PC-3 (cell line): ENCODE measurements around the gene PCDHA1. TPM values are rescaled to one million over a fixed set of nuclear protein-coding genes. Genes with fewer than 3 reads are reported as not detected.

Experiments used
- ATAC-seq: fragments of 200-7000 bp; cut with Tn5 transposase; 2 replicates; pipeline ENCODE4 v1.9.1; 2020; ENCODE audit warnings: mild to moderate bottlenecking, moderate library complexity
- BruUV-seq: library from RNA; stranded (reverse); fragments of 400-500 nt; replicated peaks from 2 replicates; lab custom pipeline; 2021; lab: Mats Ljungman, UMichigan
- CTCF ChIA-PET: fragments of 300-600 bp; sonication (Branson Sonifier 250); formaldehyde crosslinking; loops from one replicate; lab custom pipeline; 2022; ENCODE audit warnings: antibody characterized with exemption; lab: Charles Lee
- POLR2A ChIA-PET: fragments of 300-600 bp; sonication (Branson Sonifier 250); formaldehyde crosslinking; loops from one replicate; lab custom pipeline; 2022; ENCODE audit warnings: antibody characterized with exemption; ENCODE audit not compliant: unreplicated experiment; lab: Charles Lee
- DNase-seq: peaks from one replicate; pipeline ENCODE4 v3.0.0-alpha.2; 2015
- H2AFZ ChIP-seq: fragments of 300-600 bp; sonication (generic); 2 replicates; pipeline ENCODE4 v1.6.0; 2016; ENCODE audit warnings: antibody characterized with exemption, low read length
- H3F3A ChIP-seq: fragments of 300-600 bp; sonication (generic); one replicate; pipeline ENCODE4 v1.6.0; 2017; ENCODE audit warnings: antibody characterized with exemption, low read length, control low read depth, mild to moderate bottlenecking; ENCODE audit not compliant: unreplicated experiment
- H3K27ac ChIP-seq: fragments of 300-600 bp; sonication (generic); 2 replicates; pipeline ENCODE4 v1.5.1; 2016; ENCODE audit warnings: mild to moderate bottlenecking, low read length
- H3K27me3 ChIP-seq: fragments of 300-600 bp; sonication (generic); 2 replicates; pipeline ENCODE4 v1.6.1; 2016; ENCODE audit warnings: low read length, mixed read lengths
- H3K36me3 ChIP-seq: fragments of 300-600 bp; sonication (generic); 2 replicates; pipeline ENCODE4 v1.6.1; 2016; ENCODE audit warnings: low read depth, mixed run types, low read length, mixed read lengths
- H3K4me1 ChIP-seq: fragments of 300-600 bp; sonication (generic); 2 replicates; pipeline ENCODE4 v1.5.1; 2016; ENCODE audit warnings: low read length; ENCODE audit not compliant: insufficient read depth
- H3K4me2 ChIP-seq: fragments of 300-600 bp; sonication (generic); 2 replicates; pipeline ENCODE4 v1.6.0; 2016; ENCODE audit warnings: low read length
- H3K4me3 ChIP-seq: fragments of 300-600 bp; sonication (generic); 2 replicates; pipeline ENCODE4 v1.5.1; 2016; ENCODE audit warnings: mild to moderate bottlenecking, low read length, mixed read lengths
- H3K79me2 ChIP-seq: fragments of 300-600 bp; sonication (generic); 2 replicates; pipeline ENCODE4 v1.6.1; 2017; ENCODE audit warnings: low read length, mixed read lengths
- H3K9ac ChIP-seq: fragments of 300-600 bp; sonication (generic); 2 replicates; pipeline ENCODE4 v1.6.0; 2016; ENCODE audit warnings: mild to moderate bottlenecking, low read length
- H3K9me2 ChIP-seq: fragments of 300-600 bp; sonication (generic); replicated peaks from 2 replicates; pipeline ENCODE4 v1.6.1; 2016; ENCODE audit warnings: mixed run types, low read length, mixed read lengths
- H3K9me3 ChIP-seq: fragments of 300-600 bp; sonication (generic); 2 replicates; pipeline ENCODE4 v1.6.1; 2016; ENCODE audit warnings: low read length, mixed read lengths
- H4K20me1 ChIP-seq: fragments of 300-600 bp; sonication (generic); 2 replicates; pipeline ENCODE4 v1.6.1; 2016; ENCODE audit warnings: low read length, mixed read lengths
- CTCF ChIP-seq: fragments of 300-600 bp; sonication (generic); conservative IDR thresholded peaks from 2 replicates; pipeline ENCODE4 v1.5.1; 2017; ENCODE audit warnings: antibody characterized with exemption, low read depth, mild to moderate bottlenecking, low read length
- EZH2 ChIP-seq: fragments of 300-600 bp; sonication (generic); IDR thresholded peaks from one replicate; pipeline ENCODE4 v1.6.1; 2017; ENCODE audit warnings: antibody characterized with exemption, mild to moderate bottlenecking, low read length; ENCODE audit not compliant: unreplicated experiment
- EZH2phosphoT487 ChIP-seq: fragments of 300-600 bp; sonication (generic); IDR thresholded peaks from 2 replicates; pipeline ENCODE4 v1.6.1; 2018; ENCODE audit warnings: mild to moderate bottlenecking, antibody characterized with exemption, low read length, borderline replicate concordance
- intact Hi-C: fragments of 100-400 bp; cut with micrococcal nuclease; formaldehyde crosslinking; loops from 2 replicates; pipeline ENCODE4 v1.9.0; 2023
- total RNA-seq: library from RNA; depleted of rRNA; stranded (reverse); fragments of >200 nt; gene quantifications from 2 replicates; pipeline ENCODE4 v1.2.3, GENCODE V29; 2014

Gene PCDHA1
- total RNA-seq, 1 experiment from 2014 or later = not detected

- Histone ChIP-seq H3K27ac (no peak overlapping the region), H3K4me3 (no peak overlapping the region), H3K79me2 (no peaks in the 10 kb centered on the region), H3F3A (no peaks in the 10 kb centered on the region), H3K9ac (no peak overlapping the region), H3K9me3 (no peaks in the 10 kb centered on the region), H3K27me3 (no peaks in the 10 kb centered on the region), H3K36me3 (no peaks in the 10 kb centered on the region), H3K4me1 (no peaks in the 10 kb centered on the region), H3K9me2 (no peaks in the 10 kb centered on the region), H4K20me1 (no peaks in the 10 kb centered on the region), H2AFZ (no peak overlapping the region), H3K4me2 (no peak overlapping the region)
- no peak for DNase-seq
- POLR2A ChIA-PET = no interaction called here
- no peak for ATAC-seq
- BruUV-seq = no TSS peak
- CTCF ChIA-PET = no interaction called here
- intact Hi-C loops = no loop called here
- TF ChIP-seq CTCF (no peak), EZH2 (no peak), EZH2phosphoT487 (no peak)
Measured at GRCh38 chr5:140988100-140988499, 202.2 kb downstream of the PCDHA1 start.

DNA sequence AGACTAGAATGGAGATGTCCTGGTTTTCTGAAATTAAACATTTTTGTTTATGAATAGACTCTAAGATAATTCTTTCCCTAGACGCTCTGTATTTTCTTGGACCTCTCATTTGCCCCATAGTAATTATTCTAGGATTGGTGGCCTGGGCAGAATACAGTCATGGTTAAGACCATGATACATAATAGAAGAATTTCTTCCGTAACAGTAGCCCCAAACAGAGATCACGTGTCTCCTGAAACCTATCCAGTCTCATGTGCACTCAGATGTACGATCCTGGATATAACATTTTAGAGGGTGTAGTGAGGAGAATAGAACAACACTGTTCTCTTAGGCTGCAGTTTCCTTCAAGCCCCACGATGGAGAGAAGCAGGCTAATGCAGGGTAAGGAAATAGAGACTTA, 202.7 kb downstream of the PCDHA1 start:
- Histone ChIP-seq H3K9me3 (no peaks in the 10 kb centered on the region), H3K4me2 (no peak overlapping the region), H3K4me1 (no peaks in the 10 kb centered on the region), H3K27me3 (no peaks in the 10 kb centered on the region), H3F3A (no peaks in the 10 kb centered on the region), H2AFZ (no peak overlapping the region), H3K4me3 (no peak overlapping the region), H4K20me1 (no peaks in the 10 kb centered on the region), H3K9ac (no peak overlapping the region), H3K27ac (no peak overlapping the region), H3K9me2 (no peaks in the 10 kb centered on the region), H3K36me3 (no peaks in the 10 kb centered on the region), H3K79me2 (no peaks in the 10 kb centered on the region)
- ATAC-seq (no peak), DNase-seq (no peak)
- POLR2A ChIA-PET = no interaction called here
- CTCF ChIA-PET = no interaction called here
- no TSS peak for BruUV-seq
- TF ChIP-seq CTCF (no peak), EZH2phosphoT487 (no peak), EZH2 (no peak)
- intact Hi-C loops = no loop called here

DNA sequence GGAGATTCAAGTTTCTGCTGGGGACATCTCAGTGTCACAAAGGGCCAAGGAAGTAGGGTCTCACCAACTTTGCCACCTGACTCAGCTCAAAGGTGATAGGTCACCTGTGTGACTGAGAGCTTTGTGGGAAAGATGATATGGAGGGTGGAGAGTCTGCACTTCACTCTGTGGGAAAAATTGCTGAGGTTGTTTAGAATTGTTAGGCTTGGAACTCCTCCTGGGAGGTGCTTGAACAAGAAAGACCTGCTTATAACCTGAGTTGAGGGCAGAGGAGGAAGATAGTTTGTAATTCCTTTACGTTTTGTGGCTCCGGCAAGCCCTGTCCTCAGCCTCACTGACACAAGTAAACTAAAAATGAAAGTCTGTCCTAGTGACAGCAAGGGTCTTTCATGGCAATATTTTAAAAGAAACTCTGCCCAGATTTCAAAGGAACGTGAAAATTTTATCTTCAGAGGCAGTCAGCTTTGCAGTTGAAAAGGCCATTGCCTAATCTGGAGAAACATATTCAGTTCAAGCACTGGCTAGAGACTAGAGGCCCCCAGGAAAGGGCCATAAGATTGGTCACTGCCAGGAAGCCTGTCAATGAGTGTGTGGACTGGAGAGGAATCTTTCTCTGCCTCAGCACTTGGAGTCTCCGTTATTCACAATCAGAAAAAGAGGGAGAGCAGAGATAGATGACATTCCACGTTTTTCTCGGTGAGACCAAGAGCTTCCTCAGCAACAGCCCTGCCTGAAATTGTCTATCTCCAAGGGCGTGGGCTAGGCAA, 203.5 kb downstream of the PCDHA1 start:
- H3K36me3 ChIP-seq = no peaks in the 10 kb centered on the region
- H3K27ac ChIP-seq = no peak overlapping the region
- no peak for ATAC-seq
- DNase-seq = no peak
- H3K9ac ChIP-seq = no peak overlapping the region
- intact Hi-C loops = no loop called here
- no peaks in the 10 kb centered on the region for H3K79me2 ChIP-seq
- POLR2A ChIA-PET = no interaction called here
- no peaks in the 10 kb centered on the region for H3K9me3 ChIP-seq
- H3K4me2 ChIP-seq = no peak overlapping the region
- H3K4me3 ChIP-seq = no peak overlapping the region
- no peaks in the 10 kb centered on the region for H4K20me1 ChIP-seq
- H3K27me3 ChIP-seq = no peaks in the 10 kb centered on the region
- no peak overlapping the region for H2AFZ ChIP-seq
- no peaks in the 10 kb centered on the region for H3F3A ChIP-seq
- no peaks in the 10 kb centered on the region for H3K4me1 ChIP-seq
- CTCF ChIA-PET = interaction anchor here (0.7 kb wide), 1 partner anchor 50 kb away, joined by 3 read pairs; no protein-coding TSS in a partner anchor
- H3K9me2 ChIP-seq = no peaks in the 10 kb centered on the region
- TF ChIP-seq EZH2phosphoT487 (no peak), CTCF (no peak), EZH2 (no peak)
- BruUV-seq = no TSS peak
